GM10248 (cell line): ENCODE results near the gene COBL.
"Not testable (repeated sequence)": the region's sequence is repeated elsewhere in the genome, so short reads cannot be mapped to it uniquely, and the experiment has no call there.

Experiments used
- CTCF ChIA-PET: fragments of 300-600 bp; sonication (Branson Sonifier 250); formaldehyde crosslinking; extraction: SDS; loops from one replicate; lab custom pipeline; 2021; ENCODE audit warnings: antibody characterized with exemption; lab: Yijun Ruan, JAX
- POLR2A ChIA-PET: fragments of 350-650 bp; sonication (Branson Sonifier 250); formaldehyde crosslinking; extraction: SDS; loops from one replicate; lab custom pipeline; 2020; ENCODE audit warnings: antibody characterized with exemption; lab: Yijun Ruan, JAX
- DNase-seq: peaks from one replicate; pipeline ENCODE4 v3.0.0; 2012; ENCODE audit errors: extremely low spot score
- TF ChIP-seq, protein P1 (sequence below): IDR thresholded peaks from 2 replicates; pipeline ENCODE4 v1.5.1; 2012; ENCODE audit warnings: mild to moderate bottlenecking, low read depth; ENCODE audit errors: extremely low read depth, missing control alignments, control extremely low read depth

Gene COBL

DNA sequence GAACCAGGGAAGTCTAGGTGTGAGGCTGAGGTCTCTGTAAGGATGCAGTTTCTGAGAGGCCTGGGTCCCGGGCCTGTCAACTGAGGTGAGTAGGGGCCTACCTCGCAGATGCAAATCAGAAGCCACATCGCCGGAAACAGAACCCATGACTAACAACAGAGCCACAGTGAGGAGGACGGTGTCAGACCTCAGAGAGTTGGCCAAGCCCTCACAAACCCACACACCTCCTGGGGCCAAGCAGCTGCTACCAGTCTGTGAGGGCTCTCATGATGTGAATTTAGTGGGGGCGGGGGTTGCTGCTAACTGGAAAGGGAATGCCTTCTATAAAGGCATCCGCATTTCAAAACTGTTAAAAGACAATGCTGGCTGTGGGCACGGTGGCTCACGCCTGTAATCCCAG lies 103.0 kb downstream of the COBL start:
- DNase-seq = no peak
- TF ChIP-seq, protein P1, sequence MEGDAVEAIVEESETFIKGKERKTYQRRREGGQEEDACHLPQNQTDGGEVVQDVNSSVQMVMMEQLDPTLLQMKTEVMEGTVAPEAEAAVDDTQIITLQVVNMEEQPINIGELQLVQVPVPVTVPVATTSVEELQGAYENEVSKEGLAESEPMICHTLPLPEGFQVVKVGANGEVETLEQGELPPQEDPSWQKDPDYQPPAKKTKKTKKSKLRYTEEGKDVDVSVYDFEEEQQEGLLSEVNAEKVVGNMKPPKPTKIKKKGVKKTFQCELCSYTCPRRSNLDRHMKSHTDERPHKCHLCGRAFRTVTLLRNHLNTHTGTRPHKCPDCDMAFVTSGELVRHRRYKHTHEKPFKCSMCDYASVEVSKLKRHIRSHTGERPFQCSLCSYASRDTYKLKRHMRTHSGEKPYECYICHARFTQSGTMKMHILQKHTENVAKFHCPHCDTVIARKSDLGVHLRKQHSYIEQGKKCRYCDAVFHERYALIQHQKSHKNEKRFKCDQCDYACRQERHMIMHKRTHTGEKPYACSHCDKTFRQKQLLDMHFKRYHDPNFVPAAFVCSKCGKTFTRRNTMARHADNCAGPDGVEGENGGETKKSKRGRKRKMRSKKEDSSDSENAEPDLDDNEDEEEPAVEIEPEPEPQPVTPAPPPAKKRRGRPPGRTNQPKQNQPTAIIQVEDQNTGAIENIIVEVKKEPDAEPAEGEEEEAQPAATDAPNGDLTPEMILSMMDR = no peak
- CTCF ChIA-PET = no interaction called here
- POLR2A ChIA-PET = no interaction called here

DNA sequence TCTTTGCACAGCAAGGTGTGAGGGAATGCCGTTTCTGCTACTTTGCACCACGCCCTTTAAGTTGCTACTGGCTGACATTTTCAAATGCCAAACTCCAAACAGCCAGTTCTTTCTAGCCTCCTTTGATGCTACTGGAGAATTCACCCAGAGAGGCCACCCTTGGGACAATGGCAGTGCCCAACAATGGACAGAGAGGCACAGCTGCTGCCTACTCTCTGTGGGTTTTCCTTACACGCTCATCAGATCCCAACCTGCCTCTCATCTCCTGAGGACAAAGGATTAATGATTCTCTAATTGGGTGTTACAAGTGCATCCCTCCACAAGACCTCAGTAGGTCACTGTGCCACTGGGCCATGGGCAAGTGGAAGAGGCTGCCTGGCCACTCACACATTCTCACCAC lies 105.8 kb downstream of the COBL start:
- ChIA-PET CTCF (no interaction called here), POLR2A (no interaction called here)
- DNase-seq = no peak
- TF ChIP-seq, protein P1 = no peak

DNA sequence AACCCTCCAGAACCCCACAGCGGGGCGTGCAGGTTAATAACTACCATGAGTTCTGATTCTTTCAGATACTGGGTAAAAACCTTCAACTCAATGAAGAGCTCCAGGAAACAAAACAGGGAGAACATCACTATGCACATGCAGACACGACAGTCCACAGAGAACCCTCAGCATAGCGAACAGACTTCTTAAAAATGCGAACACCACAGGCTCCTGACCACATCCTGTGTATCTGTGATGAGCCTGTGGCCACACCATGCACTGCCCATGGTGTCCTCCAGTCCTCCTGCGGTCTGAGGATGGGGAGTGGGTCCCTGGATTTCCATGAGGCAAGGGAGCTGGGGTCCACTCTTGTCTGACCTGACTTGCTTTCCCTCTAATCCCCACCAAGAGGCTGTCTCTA lies 107.2 kb downstream of the COBL start:
- ChIA-PET CTCF (no interaction called here), POLR2A (no interaction called here)
- TF ChIP-seq, protein P1 = no peak
- DNase-seq = no peak

DNA sequence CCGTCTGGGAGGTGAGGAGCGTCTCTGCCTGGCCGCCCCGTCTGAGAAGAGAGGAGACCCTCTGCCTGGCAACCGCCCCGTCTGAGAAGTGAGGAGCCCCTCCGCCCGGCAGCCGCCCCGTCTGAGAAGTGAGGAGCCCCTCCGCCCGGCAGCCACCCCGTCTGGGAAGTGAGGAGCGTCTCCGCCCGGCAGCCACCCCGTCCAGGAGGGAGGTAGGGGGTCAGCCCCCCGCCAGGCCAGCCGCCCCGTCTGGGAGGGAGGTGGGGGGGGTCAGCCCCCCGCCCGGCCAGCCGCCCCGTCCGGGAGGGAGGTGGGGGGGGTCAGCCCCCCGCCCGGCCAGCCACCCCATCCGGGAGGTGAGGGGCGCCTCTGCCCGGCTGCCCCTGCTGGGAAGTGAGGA lies 108.5 kb downstream of the COBL start:
- CTCF ChIA-PET, DNase-seq, POLR2A ChIA-PET: not testable (repeated sequence)

DNA sequence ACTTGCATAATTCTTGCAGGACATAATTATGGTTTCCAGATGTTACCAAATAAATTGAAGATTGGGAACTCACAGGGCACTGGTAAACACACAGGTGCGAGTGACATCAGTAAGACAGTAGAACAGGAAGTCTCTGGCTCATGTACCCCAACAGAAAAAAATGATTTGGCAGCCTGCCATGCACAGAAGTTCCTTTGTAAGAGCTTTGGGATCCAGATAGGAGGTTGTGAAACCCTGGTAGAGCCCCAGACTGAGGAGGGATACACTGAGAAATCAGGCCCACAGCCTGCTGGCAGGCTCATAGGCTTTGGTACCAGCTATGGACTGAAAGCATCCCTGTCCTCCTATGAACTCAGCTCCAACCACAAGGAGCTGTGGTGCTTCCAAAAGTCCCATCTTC lies 118.0 kb downstream of the COBL start:
- TF ChIP-seq, protein P1 = no peak
- DNase-seq = no peak
- ChIA-PET CTCF (interaction anchor here (0.9 to 1.6 kb wide), 3 partner anchors 8 to 38 kb away, joined by 4 to 6 read pairs (median 6); no protein-coding TSS in a partner anchor), POLR2A (no interaction called here)

DNA sequence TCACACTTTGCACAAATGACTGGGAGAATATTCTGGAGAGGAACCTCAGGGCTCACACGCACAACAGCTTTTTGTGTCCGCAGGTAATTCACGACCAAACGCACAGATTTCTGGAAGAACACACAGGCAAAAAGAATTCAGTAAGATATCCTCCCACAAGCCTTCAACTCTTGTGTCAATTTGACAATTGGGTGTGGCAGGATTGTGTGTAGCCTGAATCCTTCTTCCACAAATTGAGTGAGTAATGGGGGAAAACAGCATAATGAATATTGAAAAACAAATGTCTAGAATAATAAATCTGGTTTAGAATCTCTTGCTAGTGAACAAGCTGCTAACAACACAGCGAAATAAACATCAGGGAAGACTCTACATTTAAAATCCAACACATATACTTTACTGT lies 125.6 kb downstream of the COBL start:
- TF ChIP-seq, protein P1 = no peak
- POLR2A ChIA-PET = no interaction called here
- DNase-seq = no peak
- CTCF ChIA-PET = interaction anchor here (0.9 to 1.1 kb wide), 2 partner anchors 8 to 11 kb away, joined by 3 to 4 read pairs; no protein-coding TSS in a partner anchor

DNA sequence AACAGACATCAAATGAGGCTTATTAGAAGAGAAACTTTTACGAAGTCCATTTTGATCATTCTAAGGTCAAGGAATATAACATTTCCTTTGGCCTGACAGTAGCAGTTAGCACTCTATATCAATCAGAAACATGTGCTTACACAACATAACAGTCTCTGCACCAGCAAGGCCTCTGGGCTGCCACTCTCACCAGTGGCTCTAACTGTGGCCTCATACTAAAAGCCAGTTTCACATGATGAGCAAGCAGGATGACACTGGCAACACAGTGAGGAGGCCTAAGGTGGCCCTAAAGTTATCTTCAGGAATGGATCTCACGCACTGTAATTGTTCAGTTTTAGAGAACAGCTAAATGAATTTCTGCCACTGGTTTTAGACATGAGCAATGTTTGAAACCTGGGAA lies 126.8 kb downstream of the COBL start:
- no peak for DNase-seq
- ChIA-PET CTCF (interaction anchor here (0.8 to 1.1 kb wide), 4 partner anchors 9 to 29 kb away, joined by 3 to 4 read pairs (median 3); no protein-coding TSS in a partner anchor), POLR2A (no interaction called here)
- TF ChIP-seq, protein P1 = no peak
